Measurements from ENCODE around the gene C2CD4A.
"Not testable (repeated sequence)": the region's sequence is repeated elsewhere in the genome, so short reads cannot be mapped to it uniquely, and the experiment has no call there.

The C2CD4A gene

DNA sequence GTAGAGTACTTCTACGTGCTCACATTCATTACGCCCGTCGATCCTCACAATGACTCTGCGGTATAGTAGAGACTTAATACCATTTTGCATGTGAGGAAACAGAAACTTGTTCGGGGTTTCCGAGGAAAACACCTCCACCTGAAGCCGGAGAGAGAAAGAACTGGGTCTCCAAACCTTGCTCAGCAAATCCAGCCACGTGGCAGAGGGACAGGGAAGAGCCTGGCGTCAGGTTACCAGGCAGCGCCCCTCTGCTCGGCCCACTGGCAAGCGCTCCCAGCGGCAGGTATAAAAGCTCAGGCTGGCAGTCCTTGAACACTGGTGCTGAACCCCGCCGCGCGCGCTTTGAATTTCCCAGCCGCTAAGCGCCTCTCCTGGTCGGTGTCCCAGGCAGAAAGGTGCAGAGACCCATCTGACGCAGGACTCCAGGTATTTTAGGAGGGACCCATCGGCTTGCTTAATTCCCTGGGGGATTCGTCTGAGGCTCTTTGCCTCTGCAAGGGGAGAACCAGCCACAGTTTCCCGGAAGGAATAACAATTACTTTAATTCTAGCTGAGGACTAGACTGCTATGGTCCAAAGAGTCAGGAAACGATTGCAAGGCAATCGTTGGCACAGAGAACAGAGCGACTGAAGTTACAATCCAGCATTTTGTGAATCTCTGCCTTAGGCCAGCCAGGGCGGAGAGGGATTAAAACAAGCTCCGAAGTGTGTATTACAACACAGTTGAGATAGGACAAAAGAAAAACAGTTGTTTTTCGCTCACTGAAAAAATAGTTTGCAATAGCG, at the start of gene C2CD4A:
Gene C2CD4A (plus strand): TSS at position 315 of the 785 bp plus-strand sequence. CDS start 637 bp downstream, outside the sequence.
- DNase-seq = peak; percentile 21

DNA sequence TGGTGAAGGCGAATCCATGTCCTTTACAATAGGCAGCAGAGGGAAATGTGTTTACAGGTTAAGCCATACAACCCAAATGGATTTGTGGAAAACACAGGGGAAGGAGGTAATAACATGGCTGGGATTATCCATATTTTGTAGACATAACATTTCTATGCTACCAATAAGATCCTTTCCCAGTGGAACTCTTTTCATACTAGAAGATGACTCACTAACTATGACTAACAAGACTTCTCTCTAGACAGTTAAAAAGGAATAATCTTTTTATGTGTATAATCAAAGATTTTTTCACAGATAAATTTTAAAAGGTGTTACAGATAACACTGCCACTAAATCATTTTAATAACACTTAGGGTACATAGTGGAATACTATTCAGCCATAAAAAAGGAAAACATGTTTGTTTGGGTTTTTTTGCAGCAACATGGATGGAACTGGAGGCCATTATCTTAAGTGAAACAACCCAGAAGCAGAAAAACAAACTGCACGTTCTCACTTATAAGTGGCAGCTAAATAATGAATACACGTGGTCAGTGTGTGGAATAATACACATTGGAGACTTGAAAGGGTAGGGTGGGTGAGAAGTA, 46.1 kb upstream of the C2CD4A start:
- DNase-seq = no peak

DNA sequence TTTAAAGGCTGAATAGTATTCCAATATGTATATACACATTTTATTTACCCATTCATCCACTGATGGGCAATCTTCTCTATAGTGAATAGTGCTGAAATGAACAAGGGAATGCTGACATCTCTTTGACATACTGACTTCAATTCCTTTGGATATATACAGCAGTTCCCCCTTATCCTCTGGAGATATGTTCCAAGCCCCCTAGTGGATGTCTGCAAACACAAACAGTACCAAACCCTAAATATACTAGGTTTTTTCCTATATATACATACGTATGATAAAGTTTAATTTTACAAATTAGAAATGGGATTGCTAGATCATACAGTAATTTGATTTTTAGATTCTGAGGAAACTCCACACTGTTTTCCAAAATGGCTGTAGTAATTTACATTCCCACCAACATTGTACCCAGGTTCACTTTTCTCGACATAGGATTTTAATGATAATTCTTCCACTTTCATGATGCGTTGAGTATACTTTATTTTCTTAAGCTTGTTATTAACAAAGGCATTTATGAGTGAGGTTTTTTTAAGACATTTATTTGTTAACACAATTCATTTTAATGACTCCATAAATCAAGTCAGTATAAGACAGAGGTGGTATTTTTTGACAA, 44.7 kb upstream of the C2CD4A start:
- no peak for DNase-seq

DNA sequence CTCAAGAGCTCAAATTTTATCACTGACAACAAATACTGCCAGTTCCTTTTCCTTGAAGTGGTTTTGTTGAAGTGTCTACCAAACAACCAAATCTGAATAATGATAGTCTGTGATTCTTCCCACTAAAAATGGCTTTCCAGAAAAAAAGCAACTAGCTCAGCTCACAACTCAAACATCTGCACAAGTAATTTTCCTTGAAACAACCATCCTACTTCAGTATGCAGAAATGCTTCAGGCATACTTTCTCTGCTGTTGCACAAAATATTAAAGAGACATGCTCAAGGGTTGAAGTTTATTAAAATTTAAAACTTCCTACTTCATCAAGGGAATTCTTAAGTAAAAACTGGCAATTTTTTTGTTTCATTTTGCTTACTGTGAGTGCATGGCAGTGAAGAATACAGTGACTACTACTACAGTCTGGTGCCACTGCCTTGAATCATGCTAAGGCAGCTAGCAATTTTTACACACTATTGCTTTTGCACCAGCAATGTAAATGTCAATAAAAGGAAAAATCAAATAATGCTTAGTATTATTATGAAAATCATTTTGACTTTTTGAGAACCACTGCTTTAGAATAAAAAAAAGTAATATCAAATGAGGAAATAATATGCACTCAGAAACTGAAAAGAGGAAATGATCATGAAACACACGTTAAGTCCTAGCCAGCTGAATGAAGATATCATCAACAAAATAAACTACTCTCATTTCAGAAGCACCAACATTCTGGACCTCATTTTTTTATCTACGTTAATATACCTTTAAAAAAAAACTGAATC, 40.1 kb upstream of the C2CD4A start:
- no peak for DNase-seq

DNA sequence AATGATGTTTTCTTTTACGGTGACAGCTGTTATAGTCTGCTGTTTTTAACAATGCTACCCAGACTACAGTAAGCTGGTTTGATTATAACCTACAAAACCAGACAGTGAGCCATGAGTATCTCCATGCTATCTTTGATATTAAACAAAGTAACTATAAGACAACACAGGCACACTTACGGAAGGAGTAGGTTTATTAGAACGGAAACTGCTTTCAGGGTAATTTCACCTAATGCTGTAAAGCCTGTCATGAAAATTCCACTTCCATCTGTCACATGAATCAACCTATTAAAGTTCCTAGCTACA, 39.6 kb upstream of the C2CD4A start:
- no peak for DNase-seq

GRCh38 chr15:62027916-62028315, 38.9 kb upstream of the C2CD4A start:
- DNase-seq = no peak

- no peak for DNase-seq
Observed at GRCh38 chr15:62035256-62035924, 31.4 kb upstream of the C2CD4A start.

GRCh38 chr15:62046078-62046743, 20.6 kb upstream of the C2CD4A start:
- no peak for DNase-seq

- DNase-seq = no peak
Observed at GRCh38 chr15:62047282-62047827, 19.4 kb upstream of the C2CD4A start.

GRCh38 chr15:62048254-62048653, 18.5 kb upstream of the C2CD4A start:
- not testable (repeated sequence) for DNase-seq

- DNase-seq = no peak
Observed at GRCh38 chr15:62050115-62050514, 16.7 kb upstream of the C2CD4A start.

DNA sequence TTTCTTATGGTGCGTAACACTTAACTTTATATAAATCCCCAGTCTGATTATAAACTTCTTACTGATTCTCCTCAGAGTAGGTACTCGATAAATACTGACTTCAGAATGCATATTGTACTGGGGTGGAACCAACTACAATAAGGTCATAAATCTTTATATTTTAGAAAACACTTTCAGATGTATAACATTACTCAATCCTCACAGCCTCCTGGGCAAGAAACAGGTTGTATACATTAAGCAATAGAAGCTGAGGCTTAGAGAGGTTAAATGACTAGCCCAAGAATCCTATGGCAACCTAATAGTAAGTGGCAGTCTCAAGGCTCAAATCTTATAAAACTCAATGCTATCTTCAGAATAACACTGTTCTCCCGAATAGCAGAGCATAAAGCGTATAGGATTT, 15.6 kb upstream of the C2CD4A start:
- no peak for DNase-seq

DNA sequence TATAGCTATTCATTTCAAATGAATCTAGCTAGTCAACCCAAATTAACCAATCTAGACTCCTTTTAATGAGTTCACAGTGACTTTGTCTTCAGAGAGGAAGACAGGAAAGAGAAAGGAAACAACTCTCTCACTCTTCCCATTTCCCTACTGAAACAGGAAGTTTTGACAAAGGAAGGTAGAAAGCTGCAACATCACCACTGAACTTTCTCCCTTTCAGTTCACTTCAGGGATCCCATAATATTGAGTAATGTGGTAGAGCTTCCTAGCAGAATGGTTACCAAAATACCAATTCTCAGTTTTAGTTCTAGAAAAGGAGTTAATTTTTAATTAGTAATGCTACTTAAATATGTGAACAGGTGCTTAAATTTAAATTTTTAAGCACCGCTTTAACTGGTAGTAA, 14.1 kb upstream of the C2CD4A start:
- no peak for DNase-seq

DNA sequence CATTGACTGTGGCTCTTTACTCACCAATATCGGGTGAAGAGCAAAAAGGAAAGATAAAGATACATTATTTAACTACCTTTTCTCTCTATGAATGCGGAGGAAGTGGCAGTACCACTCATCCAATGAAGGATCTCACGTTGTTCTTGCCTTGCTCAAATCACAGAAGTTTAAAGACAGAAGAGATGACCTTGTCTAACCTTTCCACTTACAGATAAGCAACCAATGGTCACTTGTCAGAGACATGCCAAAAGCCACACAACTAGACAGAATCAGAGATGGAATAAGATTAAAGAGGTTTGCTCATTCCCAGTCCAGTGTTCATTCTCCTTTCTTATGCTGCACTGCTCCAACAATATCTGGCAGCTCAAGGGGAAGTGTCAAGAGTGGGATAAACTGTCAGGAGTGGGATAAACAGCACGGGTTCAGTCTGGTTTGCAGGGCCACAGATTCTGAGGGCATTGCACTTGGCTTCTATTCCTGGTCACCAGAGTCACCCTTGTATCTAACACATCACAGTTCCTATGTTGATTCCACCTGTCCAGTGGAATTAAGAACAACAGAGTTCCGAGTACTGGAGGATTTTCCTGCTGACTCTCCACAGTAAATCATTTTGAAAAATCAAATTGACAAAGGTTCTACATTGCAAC, 13.2 kb upstream of the C2CD4A start:
- no peak for DNase-seq

GRCh38 chr15:62054979-62055378, 11.8 kb upstream of the C2CD4A start:
- no peak for DNase-seq

- DNase-seq = no peak
Observed at GRCh38 chr15:62057341-62057980, 9.3 kb upstream of the C2CD4A start.

GRCh38 chr15:62058327-62059028, 8.3 kb upstream of the C2CD4A start:
- no peak for DNase-seq

DNA sequence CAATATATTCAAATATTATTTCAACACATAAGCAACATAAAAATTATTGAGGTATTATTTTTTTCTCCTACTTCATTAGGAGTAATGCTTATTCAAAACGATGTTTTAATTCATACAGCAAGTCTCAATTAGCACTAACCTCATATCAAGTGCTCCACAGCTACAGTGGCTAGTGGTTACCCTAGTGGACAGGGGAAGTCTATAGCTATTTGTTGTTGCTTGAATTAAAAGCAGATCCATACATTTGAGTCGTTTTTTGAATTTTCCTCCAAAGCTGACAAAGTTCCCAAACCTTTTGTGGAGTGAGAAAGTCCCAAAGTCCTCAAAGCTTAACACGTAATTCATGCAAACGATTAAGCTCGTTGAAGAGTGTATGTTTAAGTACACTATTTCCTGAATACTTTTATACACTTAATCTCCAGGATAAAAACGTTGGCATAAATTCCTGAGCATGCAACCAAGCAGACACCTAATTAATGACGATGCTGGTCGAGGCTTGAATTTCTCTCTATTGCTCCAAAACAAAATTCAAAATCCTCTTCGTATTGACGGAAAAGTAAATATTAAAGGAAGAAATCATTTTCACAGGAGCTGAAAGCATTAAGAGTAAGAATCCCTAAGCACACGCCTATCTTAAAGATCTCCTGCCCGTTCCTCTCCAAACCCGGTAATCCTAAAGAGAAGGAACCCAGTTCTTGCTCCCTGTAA, 7.5 kb upstream of the C2CD4A start:
- DNase-seq = no peak

GRCh38 chr15:62059816-62060112, 7.0 kb upstream of the C2CD4A start:
- no peak for DNase-seq

Measured in 8988T (cell line).